ENCODE measurements around the gene RAF1. TPM values are rescaled to one million over a fixed set of nuclear protein-coding genes. Genes with fewer than 3 reads are reported as not detected.
"Not testable (repeated sequence)": the region's sequence is repeated elsewhere in the genome, so short reads cannot be mapped to it uniquely, and the experiment has no call there.

Gene RAF1
- 115 and 133 TPM in 2 replicates for total RNA-seq (2014; rRNA removed; shearing (Covaris generic))

- DNase-seq (ENCODE audit: low spot score) = peak; percentile 96
Observed at GRCh38 chr3:12663936-12664908, at the start of gene RAF1. Gene RAF1, minus strand, starts transcription at chr3:12664117. Its CDS starts 45,396 bp downstream, at chr3:12618721.

GRCh38 chr3:12710062-12710461 lies 46.1 kb upstream of the RAF1 start:
- no peak for DNase-seq (ENCODE audit: low spot score)

- no peak for DNase-seq (ENCODE audit: low spot score)
Observed at GRCh38 chr3:12709334-12709733, 45.4 kb upstream of the RAF1 start.

DNA sequence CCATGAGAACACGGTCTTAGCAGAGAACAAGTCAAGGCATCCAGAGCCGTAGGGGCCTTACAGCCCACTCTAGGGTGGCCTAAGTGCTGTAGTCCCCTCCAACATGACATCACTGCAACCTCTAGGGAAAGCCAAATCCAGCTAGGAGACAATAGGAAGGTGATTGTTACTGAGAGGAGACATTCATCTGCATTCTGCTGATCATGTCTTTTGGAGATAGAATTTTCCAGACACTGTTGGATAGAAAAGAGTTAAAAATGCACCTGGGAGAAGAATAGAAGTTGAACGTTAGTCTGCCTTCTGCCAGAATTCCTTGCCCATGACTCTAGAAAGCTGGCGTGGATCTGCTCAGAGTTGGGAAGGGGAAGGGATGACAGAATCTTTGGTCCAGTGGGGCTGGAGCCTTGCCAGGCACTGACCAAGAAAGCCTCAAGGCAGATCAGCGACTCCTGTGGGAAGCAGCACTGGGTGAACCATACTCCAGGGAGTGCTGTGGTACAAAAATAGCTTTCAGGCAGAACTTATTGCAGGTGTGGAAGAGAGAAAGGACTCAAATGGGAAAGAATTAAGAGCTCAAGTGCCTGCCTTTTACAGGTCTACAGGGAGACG lies 44.8 kb upstream of the RAF1 start:
- peak; percentile 86 for DNase-seq (ENCODE audit: low spot score)

DNA sequence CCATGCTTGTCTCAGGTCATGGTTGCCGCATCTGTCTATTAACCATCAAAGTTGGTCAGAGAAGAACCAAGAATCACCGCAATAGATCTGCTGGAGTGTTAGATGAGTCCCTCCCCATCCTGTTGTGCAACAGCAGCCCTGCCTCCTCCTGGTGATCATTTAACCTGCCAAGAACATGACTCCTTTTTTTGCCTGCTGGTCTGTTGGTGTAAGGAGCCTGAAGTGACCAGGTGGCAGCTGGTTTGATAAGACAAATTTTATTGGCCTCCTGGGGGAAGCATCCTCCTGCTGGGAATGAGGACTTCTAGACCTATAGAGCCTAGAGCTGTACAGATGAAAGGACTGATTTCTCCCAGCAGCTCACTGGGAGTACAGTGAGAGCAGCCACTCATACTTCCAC lies 43.5 kb upstream of the RAF1 start:
- no peak for DNase-seq (ENCODE audit: low spot score)

- DNase-seq (ENCODE audit: low spot score) = peak; percentile 83
Observed at GRCh38 chr3:12706504-12707253, 42.8 kb upstream of the RAF1 start.

DNA sequence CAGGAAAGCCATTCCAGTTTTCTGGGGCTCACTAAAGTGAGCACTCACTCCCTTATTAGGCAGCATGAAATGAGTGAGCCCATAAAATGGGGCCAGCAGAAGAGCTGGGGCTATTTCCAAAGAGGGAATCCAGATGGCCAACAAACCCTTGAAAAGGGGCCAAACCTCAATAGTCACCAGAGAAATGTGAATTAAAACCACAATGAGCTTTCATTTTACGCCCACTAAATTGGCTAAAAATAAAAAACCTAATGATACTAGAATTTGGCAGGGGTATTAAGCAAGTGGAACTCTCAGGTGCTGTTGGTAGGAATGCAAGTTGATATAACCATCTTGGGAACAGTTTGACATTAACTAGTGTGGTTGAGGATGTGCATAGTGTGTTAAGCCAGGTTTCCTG lies 42.1 kb upstream of the RAF1 start:
- DNase-seq (ENCODE audit: low spot score) = no peak

DNA sequence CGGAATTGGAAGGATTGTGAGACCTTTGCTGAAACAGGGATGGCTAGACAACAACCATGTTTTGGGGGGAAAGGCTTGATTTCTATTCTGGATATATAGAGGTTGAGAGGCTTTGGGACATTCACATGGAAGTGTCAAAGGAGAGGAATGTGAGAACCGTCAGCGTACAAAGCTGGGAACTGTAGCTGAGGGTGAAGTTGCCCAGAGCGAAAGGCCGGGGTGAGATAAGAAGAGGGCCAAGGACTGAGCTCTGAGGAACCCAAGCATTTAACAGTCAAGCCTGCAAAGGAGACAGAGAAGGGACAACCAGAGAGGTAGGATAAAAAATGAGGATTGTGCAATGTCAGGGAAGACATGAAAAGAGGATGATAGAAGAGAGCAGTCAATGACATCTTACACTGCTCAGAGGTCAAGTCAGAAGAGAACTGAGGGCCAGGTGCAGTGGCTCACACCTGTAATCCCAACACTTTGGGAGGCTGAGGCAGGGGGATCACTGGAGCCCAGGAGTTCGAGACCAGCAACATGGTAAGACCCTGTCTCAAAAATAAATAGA lies 41.5 kb upstream of the RAF1 start:
- DNase-seq (ENCODE audit: low spot score) = no peak

- DNase-seq (ENCODE audit: low spot score) = no peak
Observed at GRCh38 chr3:12702501-12702900, 38.6 kb upstream of the RAF1 start.

DNA sequence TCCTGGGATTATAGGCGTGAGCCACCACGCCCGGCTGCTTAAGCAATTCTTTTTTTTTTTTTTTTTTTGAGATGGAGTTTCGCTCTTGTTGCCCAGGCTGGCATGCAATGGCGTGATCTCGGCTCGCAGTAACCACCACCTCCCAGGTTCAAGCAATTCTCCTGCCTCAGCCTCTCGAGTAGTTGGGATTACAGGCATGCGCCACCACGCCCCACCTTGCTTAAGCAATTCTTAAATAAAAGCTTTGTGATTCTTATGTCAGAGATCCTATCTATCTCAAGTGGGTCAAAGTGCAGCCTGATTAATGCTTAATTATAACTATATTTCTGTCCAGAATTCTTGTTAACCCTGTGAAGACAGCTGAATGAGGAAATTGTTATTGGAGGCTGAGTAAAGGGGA lies 37.7 kb upstream of the RAF1 start:
- not testable (repeated sequence) for DNase-seq (ENCODE audit: low spot score)

GRCh38 chr3:12700800-12701199 lies 36.9 kb upstream of the RAF1 start:
- DNase-seq (ENCODE audit: low spot score) = no peak

DNA sequence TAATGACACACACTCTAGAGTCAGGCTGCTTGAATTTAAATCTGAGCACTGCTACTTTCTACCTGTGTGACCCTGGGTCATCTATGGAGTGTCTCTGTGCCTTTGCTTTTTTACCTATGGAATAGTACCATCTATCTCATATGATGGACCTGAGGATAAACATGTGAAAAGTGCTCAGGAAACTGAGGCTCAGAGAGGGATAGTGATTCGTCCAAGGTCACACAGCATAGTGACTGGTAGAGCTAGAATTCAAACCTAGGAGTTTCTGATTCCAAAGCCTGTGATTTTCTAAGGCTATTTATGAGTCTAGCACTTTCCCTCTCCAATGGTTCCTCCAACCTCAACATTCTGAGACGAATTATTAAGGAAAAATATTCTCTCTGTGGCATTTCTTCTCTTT lies 32.0 kb upstream of the RAF1 start:
- DNase-seq (ENCODE audit: low spot score) = no peak

DNA sequence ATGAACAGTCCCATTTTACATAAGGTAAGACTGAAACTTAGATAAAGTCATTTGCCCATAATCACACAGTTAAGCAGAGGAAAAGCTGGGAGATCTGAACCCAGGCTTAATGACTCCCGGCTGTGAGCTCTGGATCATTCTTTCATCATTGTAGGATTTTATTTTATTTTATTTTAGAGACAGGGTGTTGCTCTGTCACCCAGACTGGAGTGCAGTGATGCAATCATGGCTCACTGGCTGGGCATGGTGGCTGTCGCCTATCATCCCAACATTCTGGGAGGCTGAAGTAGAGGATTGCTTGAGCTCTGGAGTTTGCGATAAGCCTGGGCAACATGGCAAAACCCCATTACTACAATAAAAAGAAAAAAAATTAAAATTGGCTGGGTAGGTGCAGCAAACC lies 31.2 kb upstream of the RAF1 start:
- DNase-seq (ENCODE audit: low spot score) = no peak

GRCh38 chr3:12692444-12692843 lies 28.5 kb upstream of the RAF1 start:
- no peak for DNase-seq (ENCODE audit: low spot score)

DNA sequence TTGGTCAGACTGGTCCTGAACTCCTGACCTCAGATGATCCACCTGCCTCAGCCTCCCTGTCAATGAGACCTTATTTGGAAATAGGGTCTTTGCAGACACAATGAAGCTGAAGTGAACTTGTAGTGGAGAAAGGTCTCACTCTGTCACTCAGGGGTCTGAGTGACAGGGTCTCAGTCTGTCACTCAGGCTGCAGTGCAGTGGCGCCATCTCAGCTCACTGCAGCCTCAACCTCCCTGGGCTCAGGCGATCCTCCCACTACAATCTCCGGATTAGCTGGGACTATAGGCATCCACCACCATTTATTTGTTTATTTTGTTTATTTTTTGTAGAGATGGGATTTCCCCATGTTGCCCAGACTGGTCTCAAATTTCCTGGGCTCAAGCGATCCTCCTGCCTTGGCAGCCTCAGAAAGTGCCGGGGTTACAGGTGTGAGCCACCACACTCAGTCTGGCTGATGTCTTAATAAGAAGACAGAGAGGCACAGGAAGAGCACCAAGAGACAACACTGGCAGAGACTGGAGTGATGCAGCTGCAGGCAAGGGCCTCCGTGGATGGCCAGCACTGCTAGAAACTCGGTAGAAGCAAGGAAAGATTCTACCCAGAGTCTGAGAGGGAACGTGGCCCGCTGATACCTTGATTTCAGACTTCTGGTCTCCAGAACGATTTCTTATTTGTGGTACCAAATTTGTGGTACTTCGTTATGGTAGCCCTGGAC lies 26.2 kb upstream of the RAF1 start:
- no peak for DNase-seq (ENCODE audit: low spot score)

- no peak for DNase-seq (ENCODE audit: low spot score)
Observed at GRCh38 chr3:12687948-12688347, 24.0 kb upstream of the RAF1 start.

DNA sequence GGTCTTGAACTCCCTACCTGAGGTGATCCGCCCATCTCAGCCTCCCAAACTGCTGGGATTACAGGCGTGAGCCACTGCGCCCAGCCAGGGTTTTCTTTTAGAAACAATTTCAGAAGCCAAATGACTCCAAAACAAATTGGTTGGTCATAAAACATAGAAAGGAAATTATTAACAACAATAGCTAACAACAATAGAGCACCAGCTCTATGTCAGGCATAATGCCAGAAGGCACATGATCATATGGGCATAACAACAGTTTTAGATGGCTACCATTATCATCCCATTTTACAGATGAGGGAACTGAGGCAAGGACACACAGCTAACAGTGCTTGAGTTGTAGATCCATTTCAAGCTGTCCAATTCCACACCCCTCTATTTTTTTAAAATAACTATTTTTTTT lies 22.2 kb upstream of the RAF1 start:
- no peak for DNase-seq (ENCODE audit: low spot score)

GRCh38 chr3:12681943-12682390 lies 18.1 kb upstream of the RAF1 start:
- peak; percentile 48 for DNase-seq (ENCODE audit: low spot score)

- no peak for DNase-seq (ENCODE audit: low spot score)
Observed at GRCh38 chr3:12681089-12681942, 17.4 kb upstream of the RAF1 start.

DNA sequence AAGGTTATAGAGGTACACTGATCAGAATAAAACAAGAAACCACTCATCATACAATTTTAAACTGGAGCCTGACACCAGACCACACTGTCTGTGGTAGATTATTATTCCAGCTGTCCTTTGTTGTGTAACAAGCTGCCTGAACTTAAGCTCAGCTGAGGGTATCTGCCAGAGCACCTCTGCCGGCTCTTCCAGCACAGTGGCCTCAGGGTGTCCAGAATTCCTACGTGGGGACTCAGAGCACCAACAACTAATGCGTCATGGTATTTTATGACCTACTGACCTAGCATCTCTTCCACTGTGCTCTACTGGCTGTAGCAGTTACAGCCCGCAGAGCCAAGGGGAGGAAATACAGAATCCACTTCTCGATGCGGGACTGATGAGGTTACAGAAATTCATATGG lies 15.6 kb upstream of the RAF1 start:
- DNase-seq (ENCODE audit: low spot score) = peak; percentile 85
